ENCODE results near the gene MTOR. TPM values are rescaled to one million over a fixed set of nuclear protein-coding genes. Genes with fewer than 3 reads are reported as not detected.

Gene MTOR
- total RNA-seq, 1 donor from 2014 or later = 55.1 TPM

GRCh38 chr1:11157394-11157793 lies 105.0 kb downstream of the MTOR start:
- no peak for ATAC-seq (ENCODE audit: low read depth)
- H3K36me3 Mint-ChIP-seq (ENCODE audit: low read depth) = peaks cover 75% of the 10 kb centered on the region
- CTCF ChIA-PET = interaction anchor here (1.2 kb wide), 1 partner anchor 120 kb away, joined by 4 read pairs; no protein-coding TSS in a partner anchor

GRCh38 chr1:11156963-11157362 lies 105.4 kb downstream of the MTOR start:
- Mint-ChIP-seq H3K27ac (no peak overlapping the region), H3K27me3 (no peaks in the 10 kb centered on the region)

More at GRCh38 chr1:11157394-11157793, 105.0 kb downstream of the MTOR start:
- no peak for DNase-seq
- POLR2A ChIA-PET = no interaction called here
- intact Hi-C loops (cut with micrococcal nuclease) = no loop called here
- Mint-ChIP-seq H3K4me3 (no peak overlapping the region), H3K9me3 (no peaks in the 10 kb centered on the region), H3K4me1 (peaks cover 27% of the 10 kb centered on the region), H3K27ac (no peak overlapping the region), H3K27me3 (no peaks in the 10 kb centered on the region)
- TF ChIP-seq, protein P1, sequence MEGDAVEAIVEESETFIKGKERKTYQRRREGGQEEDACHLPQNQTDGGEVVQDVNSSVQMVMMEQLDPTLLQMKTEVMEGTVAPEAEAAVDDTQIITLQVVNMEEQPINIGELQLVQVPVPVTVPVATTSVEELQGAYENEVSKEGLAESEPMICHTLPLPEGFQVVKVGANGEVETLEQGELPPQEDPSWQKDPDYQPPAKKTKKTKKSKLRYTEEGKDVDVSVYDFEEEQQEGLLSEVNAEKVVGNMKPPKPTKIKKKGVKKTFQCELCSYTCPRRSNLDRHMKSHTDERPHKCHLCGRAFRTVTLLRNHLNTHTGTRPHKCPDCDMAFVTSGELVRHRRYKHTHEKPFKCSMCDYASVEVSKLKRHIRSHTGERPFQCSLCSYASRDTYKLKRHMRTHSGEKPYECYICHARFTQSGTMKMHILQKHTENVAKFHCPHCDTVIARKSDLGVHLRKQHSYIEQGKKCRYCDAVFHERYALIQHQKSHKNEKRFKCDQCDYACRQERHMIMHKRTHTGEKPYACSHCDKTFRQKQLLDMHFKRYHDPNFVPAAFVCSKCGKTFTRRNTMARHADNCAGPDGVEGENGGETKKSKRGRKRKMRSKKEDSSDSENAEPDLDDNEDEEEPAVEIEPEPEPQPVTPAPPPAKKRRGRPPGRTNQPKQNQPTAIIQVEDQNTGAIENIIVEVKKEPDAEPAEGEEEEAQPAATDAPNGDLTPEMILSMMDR (IDR thresholded peaks at IDR 0.05) = no peak

DNA sequence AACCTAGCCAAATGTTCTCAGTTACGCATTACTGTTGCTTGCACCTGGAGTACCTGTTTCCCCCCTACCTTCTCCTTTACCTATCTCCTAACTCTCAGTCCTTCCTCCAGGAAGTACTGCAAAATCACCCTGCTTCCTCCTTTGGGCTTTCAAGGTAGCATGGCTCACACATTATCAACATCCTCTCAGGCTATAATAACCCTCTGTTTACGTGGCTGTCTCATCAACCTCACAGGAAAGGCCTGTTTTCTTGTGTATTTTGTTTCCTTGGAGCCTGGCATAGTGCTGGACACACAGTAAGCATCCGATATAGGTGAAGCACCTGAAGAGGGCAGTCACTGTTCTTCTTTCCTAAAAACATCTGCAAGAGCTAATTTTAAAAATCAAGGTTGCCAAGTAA lies 105.9 kb downstream of the MTOR start:
- H3K27me3 Mint-ChIP-seq = no peaks in the 10 kb centered on the region
- POLR2A ChIA-PET = interaction anchor here (0.5 kb wide), 1 partner anchor 700 kb away, joined by 6 read pairs; no protein-coding TSS in a partner anchor
- H3K9me3 Mint-ChIP-seq = no peaks in the 10 kb centered on the region
- intact Hi-C loops (cut with micrococcal nuclease) = no loop called here
- H3K27ac Mint-ChIP-seq = no peak overlapping the region
- DNase-seq = no peak
- H3K4me3 Mint-ChIP-seq = no peak overlapping the region
- TF ChIP-seq, protein P1 (IDR thresholded peaks at IDR 0.05) = no peak
- H3K36me3 Mint-ChIP-seq (ENCODE audit: low read depth) = peaks cover 74% of the 10 kb centered on the region
- no peak for ATAC-seq (ENCODE audit: low read depth)
- CTCF ChIA-PET = interaction anchor here (1.2 kb wide), 1 partner anchor 119 kb away, joined by 4 read pairs; no protein-coding TSS in a partner anchor
- H3K4me1 Mint-ChIP-seq = peaks cover 27% of the 10 kb centered on the region

More at GRCh38 chr1:11156963-11157362, 105.4 kb downstream of the MTOR start:
- CTCF ChIA-PET = interaction anchor here (1.2 kb wide), 1 partner anchor 119 kb away, joined by 4 read pairs; no protein-coding TSS in a partner anchor
- POLR2A ChIA-PET = interaction anchor here (0.5 kb wide), 1 partner anchor 701 kb away, joined by 6 read pairs; no protein-coding TSS in a partner anchor
- H3K9me3 Mint-ChIP-seq = no peaks in the 10 kb centered on the region
- peaks cover 75% of the 10 kb centered on the region for H3K36me3 Mint-ChIP-seq (ENCODE audit: low read depth)
- TF ChIP-seq, protein P1 (IDR thresholded peaks at IDR 0.05) = no peak
- no peak for DNase-seq
- no peak for ATAC-seq (ENCODE audit: low read depth)
- peaks cover 27% of the 10 kb centered on the region for H3K4me1 Mint-ChIP-seq
- intact Hi-C loops (cut with micrococcal nuclease) = no loop called here
- no peak overlapping the region for H3K4me3 Mint-ChIP-seq

- DNase-seq (no peak), ATAC-seq (ENCODE audit: low read depth) (no peak)
- Mint-ChIP-seq H3K27ac (no peak overlapping the region), H3K9me3 (no peaks in the 10 kb centered on the region), H3K27me3 (no peaks in the 10 kb centered on the region), H3K36me3 (ENCODE audit: low read depth) (peaks cover 85% of the 10 kb centered on the region), H3K4me3 (no peak overlapping the region), H3K4me1 (peaks cover 18% of the 10 kb centered on the region)
- TF ChIP-seq, protein P1 (IDR thresholded peaks at IDR 0.05) = no peak
- ChIA-PET CTCF (no interaction called here), POLR2A (no interaction called here)
- intact Hi-C loops (cut with micrococcal nuclease) = no loop called here
These were observed 109.2 kb downstream of the MTOR start for GRCh38 chr1:11153184-11153583.

GRCh38 chr1:11152755-11153154 lies 109.6 kb downstream of the MTOR start:
- ChIA-PET CTCF (no interaction called here), POLR2A (no interaction called here)
- Mint-ChIP-seq H3K4me1 (peaks cover 14% of the 10 kb centered on the region), H3K27me3 (no peaks in the 10 kb centered on the region), H3K4me3 (no peak overlapping the region), H3K36me3 (ENCODE audit: low read depth) (peaks cover 86% of the 10 kb centered on the region), H3K27ac (no peak overlapping the region), H3K9me3 (no peaks in the 10 kb centered on the region)
- intact Hi-C loops (cut with micrococcal nuclease) = no loop called here
- TF ChIP-seq, protein P1 (IDR thresholded peaks at IDR 0.05) = no peak
- no peak for DNase-seq
- no peak for ATAC-seq (ENCODE audit: low read depth)

Measured in activated B cell treated with CpG ODN at 0.5 μM for 24 hours (primary cell).